SK-N-SH treated with all-trans-retinoic acid at 6 μM for 48 hours (cell line): ENCODE results near the gene PRKCB.

ENCODE experiments used
- ATAC-seq: fragments of 200-7000 bp; cut with Tn5 transposase; 3 replicates; pipeline ENCODE4 v1.9.1; 2020; ENCODE audit warnings: mild to moderate bottlenecking, moderate library complexity
- ARNTL ChIP-seq: fragments of 450-650 bp; formaldehyde crosslinking; IDR thresholded peaks from 2 replicates; pipeline ENCODE4 v1.5.0; 2020; ENCODE audit warnings: low read depth, mild to moderate bottlenecking, moderate library complexity, borderline replicate concordance
- CREB5 ChIP-seq: fragments of 250-450 bp; sonication (Bioruptor Pico); IDR thresholded peaks from 2 replicates; pipeline ENCODE4 v1.5.1; 2020; ENCODE audit warnings: low read depth, mild to moderate bottlenecking, moderate library complexity
- CSRNP3 ChIP-seq: fragments of 250-450 bp; sonication (Bioruptor Pico); IDR thresholded peaks from 2 replicates; pipeline ENCODE4 v1.5.1; 2021; ENCODE audit warnings: mild to moderate bottlenecking, moderate library complexity
- GLIS3 ChIP-seq: fragments of 250-450 bp; sonication (Bioruptor Pico); IDR thresholded peaks from 2 replicates; pipeline ENCODE4 v1.5.0; 2020; ENCODE audit warnings: mild to moderate bottlenecking, moderate library complexity
- ISL1 ChIP-seq: fragments of 250-450 bp; sonication (Bioruptor Pico); IDR thresholded peaks from 2 replicates; pipeline ENCODE4 v2.1.2; 2022; ENCODE audit warnings: mild to moderate bottlenecking, moderate library complexity
- PATZ1 ChIP-seq: fragments of 250-450 bp; sonication (Bioruptor Pico); IDR thresholded peaks from 2 replicates; pipeline ENCODE4 v1.8.0; 2020; ENCODE audit warnings: mild to moderate bottlenecking, moderate library complexity, borderline replicate concordance
- POU6F1 ChIP-seq: fragments of 250-450 bp; sonication (Bioruptor Pico); IDR thresholded peaks from 2 replicates; pipeline ENCODE4 v1.8.0; 2021; ENCODE audit warnings: low read depth, mild to moderate bottlenecking, moderate library complexity, borderline replicate concordance
- PPARA ChIP-seq: fragments of 250-450 bp; sonication (Bioruptor Pico); IDR thresholded peaks from 2 replicates; pipeline ENCODE4 v1.5.0; 2020; ENCODE audit warnings: mild to moderate bottlenecking, borderline replicate concordance
- RARB ChIP-seq: fragments of 250-450 bp; sonication (Bioruptor Pico); IDR thresholded peaks from 2 replicates; pipeline ENCODE4 v1.8.0; 2021; ENCODE audit warnings: mild to moderate bottlenecking, moderate library complexity
- SNAI2 ChIP-seq: fragments of 250-450 bp; sonication (Bioruptor Pico); IDR thresholded peaks from 2 replicates; pipeline ENCODE4 v1.5.0; 2020; ENCODE audit warnings: mild to moderate bottlenecking, moderate library complexity
- TCF4 ChIP-seq: fragments of 250-450 bp; sonication (Bioruptor Pico); IDR thresholded peaks from 2 replicates; pipeline ENCODE4 v1.8.0; 2021; ENCODE audit warnings: mild to moderate bottlenecking, moderate library complexity, borderline replicate concordance
- TOX ChIP-seq: fragments of 250-450 bp; sonication (Bioruptor Pico); IDR thresholded peaks from 2 replicates; pipeline ENCODE4 v1.8.0; 2021; ENCODE audit warnings: mild to moderate bottlenecking, moderate library complexity, borderline replicate concordance
- TSHZ2 ChIP-seq: fragments of 250-450 bp; sonication (Bioruptor Pico); IDR thresholded peaks from 2 replicates; pipeline ENCODE4 v1.5.0; 2020; ENCODE audit warnings: mild to moderate bottlenecking, moderate library complexity
- ZFP30 ChIP-seq: fragments of 450-650 bp; formaldehyde crosslinking; IDR thresholded peaks from 2 replicates; pipeline ENCODE4 v1.5.0; 2022; ENCODE audit warnings: mild to moderate bottlenecking, moderate library complexity
- ZNF565 ChIP-seq: fragments of 450-650 bp; formaldehyde crosslinking; conservative IDR thresholded peaks from 2 replicates; pipeline ENCODE4 v1.5.0; 2020; ENCODE audit warnings: low read depth, mild to moderate bottlenecking, moderate library complexity
- ZNF70 ChIP-seq: fragments of 450-650 bp; formaldehyde crosslinking; IDR thresholded peaks from 2 replicates; pipeline ENCODE4 v1.5.0; 2020; ENCODE audit warnings: mild to moderate bottlenecking, moderate library complexity
- ZNF8 ChIP-seq: fragments of 450-650 bp; formaldehyde crosslinking; IDR thresholded peaks from 2 replicates; pipeline ENCODE4 v1.5.0; 2020; ENCODE audit warnings: mild to moderate bottlenecking, moderate library complexity

Gene PRKCB

GRCh38 chr16:23999663-24000062, 163.9 kb downstream of the PRKCB start:
- ATAC-seq: no peak
- TF ChIP-seq PATZ1 (CRISPR knock-in tag) (no peak), ZNF8 (no peak), ZFP30 (CRISPR knock-in tag) (no peak), CSRNP3 (CRISPR knock-in tag) (no peak), GLIS3 (CRISPR knock-in tag) (no peak), ARNTL (CRISPR knock-in tag) (no peak), PPARA (CRISPR knock-in tag) (no peak), TOX (CRISPR knock-in tag) (no peak), RARB (no peak)

- ATAC-seq: no peak
- TF ChIP-seq CSRNP3 (CRISPR knock-in tag): no peak
- TF ChIP-seq ISL1 (CRISPR knock-in tag): no peak
- no peak for TF ChIP-seq ZNF70 (CRISPR knock-in tag)
- TF ChIP-seq TCF4 (CRISPR knock-in tag): no peak
- TF ChIP-seq ZNF8: no peak
- TF ChIP-seq ARNTL (CRISPR knock-in tag): no peak
- TF ChIP-seq POU6F1 (CRISPR knock-in tag): no peak
- TF ChIP-seq SNAI2 (CRISPR knock-in tag): no peak
- no peak for TF ChIP-seq TOX (CRISPR knock-in tag)
These were observed 165.9 kb downstream of the PRKCB start for GRCh38 chr16:24001710-24002109.

GRCh38 chr16:24002619-24003018, 166.8 kb downstream of the PRKCB start:
- TF ChIP-seq TSHZ2 (no peak), ARNTL (CRISPR knock-in tag) (no peak), ZNF565 (CRISPR knock-in tag) (no peak), POU6F1 (CRISPR knock-in tag) (no peak), CREB5 (CRISPR knock-in tag) (no peak), ISL1 (CRISPR knock-in tag) (no peak), GLIS3 (CRISPR knock-in tag) (no peak), TOX (CRISPR knock-in tag) (no peak)
- TF ChIP-seq, all 23 proteins: peak for 0

More at GRCh38 chr16:24002619-24003018, 166.8 kb downstream of the PRKCB start:
- ATAC-seq: no peak
